SIG-M5 treated with dmso at 0.1 percent for 504 hours (cell line): ENCODE measurements around the gene ZNF674.
"Not testable (repeated sequence)": the region's sequence is repeated elsewhere in the genome, so short reads cannot be mapped to it uniquely, and the experiment has no call there.

Source experiments
- DNase-seq: peaks from one replicate; lab custom pipeline; 2025; ENCODE audit not compliant: unreplicated experiment; lab: John Stamatoyannopoulos, UW

ZNF674 gene

DNA sequence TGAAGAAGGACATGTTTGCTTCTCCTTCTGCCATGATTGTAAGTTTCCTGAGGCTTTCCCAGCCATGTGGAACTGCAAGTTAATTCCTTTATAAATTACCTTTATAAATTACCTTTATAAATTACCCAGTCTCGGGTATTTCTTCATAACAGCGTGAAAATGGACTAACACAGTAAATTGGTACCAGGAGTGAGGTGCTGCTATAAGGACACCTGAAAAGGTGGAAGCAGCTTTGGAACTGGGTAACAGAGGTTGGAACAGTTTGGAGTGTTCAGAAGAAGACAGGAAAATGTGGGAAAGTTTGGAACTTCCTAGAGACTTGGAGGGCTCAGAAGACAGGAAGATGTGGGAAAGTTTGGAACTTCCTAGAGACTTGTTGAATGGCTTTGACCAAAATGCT is 66.6 kb downstream of the ZNF674 start:
- not testable (repeated sequence) for DNase-seq

GRCh38 chrX:46477435-46477834 is 67.8 kb downstream of the ZNF674 start:
- DNase-seq, result no peak

DNA sequence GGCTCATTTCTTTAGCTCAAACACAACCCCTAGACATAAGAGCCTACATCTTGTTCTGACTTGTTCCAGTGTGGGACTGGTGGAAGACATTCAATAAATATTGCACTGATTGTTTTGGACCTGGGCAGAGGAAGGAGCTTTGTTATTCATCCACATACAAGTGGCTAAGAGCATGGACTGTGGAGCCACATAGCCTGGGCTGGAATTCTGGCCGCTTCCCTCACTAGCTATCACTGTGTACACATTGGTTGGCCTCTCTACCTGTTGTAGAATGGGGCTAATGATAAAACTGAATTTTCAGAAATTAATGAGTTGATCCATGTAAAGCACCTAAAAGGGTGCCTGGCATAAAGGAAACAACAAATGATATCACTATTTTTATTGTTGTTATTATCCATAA is 80.0 kb downstream of the ZNF674 start:
- DNase-seq, result no peak

GRCh38 chrX:46463682-46464081 is 81.5 kb downstream of the ZNF674 start:
- DNase-seq, result no peak

- no peak for DNase-seq
Measured at GRCh38 chrX:46461660-46462191, 83.5 kb downstream of the ZNF674 start.

DNA sequence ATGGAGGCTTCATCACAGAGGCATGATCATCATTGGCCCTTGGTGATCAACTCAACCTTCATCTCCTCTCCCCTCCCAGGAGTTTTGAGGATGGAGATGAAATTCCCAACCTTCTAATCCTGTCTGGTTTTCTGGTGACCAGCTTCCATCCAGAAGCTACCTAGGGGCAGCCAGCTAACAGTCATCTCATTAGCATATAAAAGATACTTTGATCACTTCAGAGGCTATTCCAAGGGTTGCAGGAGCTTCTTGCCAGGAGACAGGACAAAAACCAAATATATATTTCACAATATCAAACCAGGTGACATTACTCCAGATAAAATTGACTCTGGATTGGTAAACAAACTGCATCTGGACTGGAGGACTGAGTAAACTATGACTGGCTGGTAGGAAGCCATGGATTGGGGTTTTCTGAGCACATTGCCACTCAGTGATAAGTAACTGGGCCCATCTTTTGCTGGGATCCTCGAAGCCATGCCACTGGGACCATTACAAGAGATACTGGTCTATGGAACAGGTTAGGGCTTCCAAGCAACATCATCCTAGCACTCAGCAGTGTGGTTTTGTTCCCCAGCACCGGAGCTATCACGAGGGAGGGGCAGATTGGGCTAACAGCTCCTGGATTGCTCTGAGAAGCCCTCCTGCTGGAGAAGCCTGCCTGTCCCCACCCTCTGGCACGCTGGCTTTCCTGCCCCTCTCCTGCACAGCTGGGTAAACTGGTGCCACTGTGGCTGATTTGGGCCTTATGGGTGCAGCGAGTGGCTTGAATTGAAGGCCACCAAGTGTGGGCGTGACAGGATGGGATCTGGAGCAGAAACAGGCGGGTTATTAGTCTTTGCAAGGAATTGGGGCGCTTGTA is 84.2 kb downstream of the ZNF674 start:
- DNase-seq, result not testable (repeated sequence)

GRCh38 chrX:46459603-46460002 is 85.6 kb downstream of the ZNF674 start:
- DNase-seq, result no peak

- no peak for DNase-seq
Measured at GRCh38 chrX:46456125-46456922, 88.9 kb downstream of the ZNF674 start.
